HCT116 (cell line): ENCODE measurements around the gene BDH2.

Experiments used
- CEBPB ChIP-seq: IDR thresholded peaks from 2 replicates; pipeline ENCODE4 v1.6.1; 2012; ENCODE audit warnings: low read depth
- EGR1 ChIP-seq: IDR thresholded peaks from 2 replicates; pipeline ENCODE4 v1.6.1; 2012; ENCODE audit warnings: low read depth
- ELF1 ChIP-seq: IDR thresholded peaks from 2 replicates; pipeline ENCODE4 v1.6.1; 2012; ENCODE audit warnings: low read depth, borderline replicate concordance
- EZH2 ChIP-seq: fragments of 200-600 bp; sonication (generic); IDR thresholded peaks from 2 replicates; pipeline ENCODE4 v1.6.1; 2017; ENCODE audit warnings: antibody characterized with exemption, mixed run types
- POLR2A ChIP-seq: IDR thresholded peaks from 2 replicates; pipeline ENCODE4 v1.7.0; 2011; ENCODE audit warnings: borderline replicate concordance; ENCODE audit not compliant: insufficient read depth, insufficient read length; ENCODE audit errors: extremely low read depth
- POLR2AphosphoS5 ChIP-seq: IDR thresholded peaks from 2 replicates; pipeline ENCODE4 v1.6.1; 2011; ENCODE audit warnings: mild to moderate bottlenecking, low read depth, low read length, moderate library complexity
- YY1 ChIP-seq: IDR thresholded peaks from 2 replicates; pipeline ENCODE4 v1.6.1; 2011; ENCODE audit warnings: low read length, low read depth, moderate library complexity, mild to moderate bottlenecking; ENCODE audit not compliant: insufficient replicate concordance; ENCODE audit errors: extremely low read depth
- TF ChIP-seq, protein P1 (sequence below), 3 experiments: fragments of 200-600 bp in 1 of 3; sonication (generic) in 1 of 3; IDR thresholded peaks in 2 of 3; conservative IDR thresholded peaks in 1 of 3; 2 replicates each; pipeline ENCODE4 v1.5.1; 2012 to 2017; ENCODE audit warnings: low read depth in 2 of 3, low read length in 2 of 3, antibody characterized with exemption in 1 of 3, borderline replicate concordance in 1 of 3, control low read depth in 1 of 3, mild to moderate bottlenecking in 1 of 3, mixed read lengths in 1 of 3, mixed run types in 1 of 3, moderate library complexity in 1 of 3; ENCODE audit not compliant: insufficient read depth in 1 of 3
- TF ChIP-seq, protein P2 (sequence below): IDR thresholded peaks from 2 replicates; pipeline ENCODE4 v1.6.1; 2012
- TF ChIP-seq, protein P3 (sequence below): IDR thresholded peaks from 2 replicates; pipeline ENCODE4 v1.6.1; 2012

DNA sequence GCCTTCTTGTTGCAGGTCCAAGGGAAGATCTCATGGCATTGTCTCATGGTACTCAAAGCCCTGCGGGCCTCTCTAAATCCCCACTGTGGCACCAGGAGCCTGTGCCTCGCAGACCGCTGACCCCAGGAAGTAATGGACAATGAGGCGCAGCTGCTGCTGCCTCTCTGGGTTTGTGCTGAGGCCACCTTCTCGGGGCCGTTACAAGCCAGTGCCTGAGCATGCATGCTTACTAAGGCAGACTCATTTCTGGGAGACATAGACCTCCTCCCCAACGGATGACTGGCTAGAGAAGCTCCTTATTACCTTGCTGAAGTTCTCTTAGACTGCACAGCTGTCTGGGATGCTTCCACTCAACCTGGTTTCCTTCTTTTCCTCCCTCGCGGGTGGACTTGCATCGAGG lies 1.3 kb downstream of the BDH2 start:
- TF ChIP-seq, protein P1, sequence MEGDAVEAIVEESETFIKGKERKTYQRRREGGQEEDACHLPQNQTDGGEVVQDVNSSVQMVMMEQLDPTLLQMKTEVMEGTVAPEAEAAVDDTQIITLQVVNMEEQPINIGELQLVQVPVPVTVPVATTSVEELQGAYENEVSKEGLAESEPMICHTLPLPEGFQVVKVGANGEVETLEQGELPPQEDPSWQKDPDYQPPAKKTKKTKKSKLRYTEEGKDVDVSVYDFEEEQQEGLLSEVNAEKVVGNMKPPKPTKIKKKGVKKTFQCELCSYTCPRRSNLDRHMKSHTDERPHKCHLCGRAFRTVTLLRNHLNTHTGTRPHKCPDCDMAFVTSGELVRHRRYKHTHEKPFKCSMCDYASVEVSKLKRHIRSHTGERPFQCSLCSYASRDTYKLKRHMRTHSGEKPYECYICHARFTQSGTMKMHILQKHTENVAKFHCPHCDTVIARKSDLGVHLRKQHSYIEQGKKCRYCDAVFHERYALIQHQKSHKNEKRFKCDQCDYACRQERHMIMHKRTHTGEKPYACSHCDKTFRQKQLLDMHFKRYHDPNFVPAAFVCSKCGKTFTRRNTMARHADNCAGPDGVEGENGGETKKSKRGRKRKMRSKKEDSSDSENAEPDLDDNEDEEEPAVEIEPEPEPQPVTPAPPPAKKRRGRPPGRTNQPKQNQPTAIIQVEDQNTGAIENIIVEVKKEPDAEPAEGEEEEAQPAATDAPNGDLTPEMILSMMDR (IDR thresholded peaks at IDR 0.05 in 2 of 3, conservative IDR thresholded peaks at IDR 0.05 in 1 of 3; ENCODE audit: borderline replicate concordance in 1 of 3, insufficient read depth in 1 of 3, low read depth in 2 of 3, low read length in 2 of 3): no peak
- TF ChIP-seq, protein P2, sequence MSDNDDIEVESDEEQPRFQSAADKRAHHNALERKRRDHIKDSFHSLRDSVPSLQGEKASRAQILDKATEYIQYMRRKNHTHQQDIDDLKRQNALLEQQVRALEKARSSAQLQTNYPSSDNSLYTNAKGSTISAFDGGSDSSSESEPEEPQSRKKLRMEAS: no peak
- TF ChIP-seq EGR1 (no peak), CEBPB (no peak), ELF1 (no peak), YY1 (no peak), POLR2A (no peak), POLR2AphosphoS5 (no peak), EZH2 (no peak)
- TF ChIP-seq, protein P3, sequence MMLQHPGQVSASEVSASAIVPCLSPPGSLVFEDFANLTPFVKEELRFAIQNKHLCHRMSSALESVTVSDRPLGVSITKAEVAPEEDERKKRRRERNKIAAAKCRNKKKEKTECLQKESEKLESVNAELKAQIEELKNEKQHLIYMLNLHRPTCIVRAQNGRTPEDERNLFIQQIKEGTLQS: no peak
